Activated CD4-positive, CD25-positive, alpha-beta regulatory T cell treated with anti-CD3 and anti-CD28 coated beads, Interleukin-2, amount 50 U/mL, for 72 hours (primary cell): Measurements from ENCODE around the gene RBBP5.
A peak's percentile ranks its signal among the peaks of the same experiment; 100 is the strongest.

ENCODE experiments used
- DNase-seq: peaks from one replicate; pipeline ENCODE4 v3.0.0; 2021

RBBP5 gene

GRCh38 chr1:205073511-205073910 lies 48.3 kb downstream of the RBBP5 start:
- DNase-seq: no peak

GRCh38 chr1:205072881-205073280 lies 48.9 kb downstream of the RBBP5 start:
- DNase-seq: no peak

DNA sequence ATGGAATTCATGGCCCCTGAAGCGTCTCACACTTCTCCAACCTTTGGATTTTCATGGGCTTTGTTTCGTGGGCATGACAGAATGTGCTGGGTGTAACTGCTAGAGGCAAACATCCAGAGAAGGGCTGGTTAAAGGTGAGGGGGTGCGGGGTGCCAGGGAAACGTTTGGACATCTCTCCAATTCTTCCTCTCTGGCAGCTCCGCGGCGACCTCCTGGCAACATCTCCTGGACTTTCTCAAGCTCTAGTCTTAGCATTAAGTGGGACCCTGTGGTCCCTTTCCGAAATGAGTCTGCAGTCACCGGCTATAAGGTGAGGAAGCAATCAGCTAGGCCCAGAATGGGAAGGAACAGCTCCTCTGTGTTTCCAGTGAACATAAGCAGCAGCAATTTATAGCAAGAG lies 49.5 kb downstream of the RBBP5 start:
- DNase-seq: no peak

DNA sequence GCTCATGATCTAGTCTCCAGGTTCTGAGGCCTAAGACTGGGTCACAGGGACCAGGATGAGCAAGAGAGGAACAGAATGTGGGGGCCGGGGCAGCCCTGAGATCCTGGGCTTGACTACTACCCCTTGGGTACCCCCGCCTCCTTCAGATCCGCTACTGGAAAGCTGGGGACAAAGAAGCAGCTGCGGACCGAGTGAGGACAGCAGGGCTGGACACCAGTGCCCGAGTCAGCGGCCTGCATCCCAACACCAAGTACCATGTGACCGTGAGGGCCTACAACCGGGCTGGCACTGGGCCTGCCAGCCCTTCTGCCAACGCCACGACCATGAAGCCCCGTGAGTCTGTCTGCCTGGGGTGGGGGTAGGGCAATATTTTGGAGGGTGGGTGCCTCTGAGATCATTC lies 50.0 kb downstream of the RBBP5 start:
- no peak for DNase-seq

GRCh38 chr1:205071028-205071409 lies 50.8 kb downstream of the RBBP5 start:
- DNase-seq: no peak

DNA sequence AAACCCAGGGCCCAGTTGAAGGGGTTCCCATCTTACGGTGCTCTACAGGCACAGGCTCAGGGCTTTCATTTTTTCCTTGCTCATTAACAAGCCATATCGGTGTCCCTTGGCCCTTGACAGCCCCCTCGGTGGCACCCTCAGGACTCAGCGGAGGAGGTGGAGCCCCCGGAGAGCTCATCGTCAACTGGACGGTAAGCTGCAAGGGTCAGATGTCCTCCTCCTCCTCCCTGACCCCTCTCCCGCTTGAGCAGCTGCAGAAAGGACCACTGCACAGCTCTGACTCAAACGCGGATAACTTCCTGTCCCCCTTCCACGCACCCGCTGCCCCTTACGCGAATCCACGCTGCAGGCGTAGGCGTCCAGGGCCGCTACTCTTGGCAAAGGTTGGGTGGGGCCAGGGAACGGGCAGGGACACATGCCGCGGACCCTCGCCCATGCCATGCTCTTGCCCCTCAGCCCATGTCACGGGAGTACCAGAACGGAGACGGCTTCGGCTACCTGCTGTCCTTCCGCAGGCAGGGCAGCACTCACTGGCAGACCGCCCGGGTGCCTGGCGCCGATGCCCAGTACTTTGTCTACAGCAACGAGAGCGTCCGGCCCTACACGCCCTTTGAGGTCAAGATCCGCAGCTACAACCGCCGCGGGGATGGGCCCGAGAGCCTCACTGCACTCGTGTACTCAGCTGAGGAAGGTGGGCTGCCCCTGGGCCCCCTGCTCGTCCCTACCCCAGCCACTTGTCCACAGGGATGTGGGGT lies 52.2 kb downstream of the RBBP5 start:
- DNase-seq: no peak

GRCh38 chr1:205068457-205069040 lies 53.2 kb downstream of the RBBP5 start:
- DNase-seq: no peak

DNA sequence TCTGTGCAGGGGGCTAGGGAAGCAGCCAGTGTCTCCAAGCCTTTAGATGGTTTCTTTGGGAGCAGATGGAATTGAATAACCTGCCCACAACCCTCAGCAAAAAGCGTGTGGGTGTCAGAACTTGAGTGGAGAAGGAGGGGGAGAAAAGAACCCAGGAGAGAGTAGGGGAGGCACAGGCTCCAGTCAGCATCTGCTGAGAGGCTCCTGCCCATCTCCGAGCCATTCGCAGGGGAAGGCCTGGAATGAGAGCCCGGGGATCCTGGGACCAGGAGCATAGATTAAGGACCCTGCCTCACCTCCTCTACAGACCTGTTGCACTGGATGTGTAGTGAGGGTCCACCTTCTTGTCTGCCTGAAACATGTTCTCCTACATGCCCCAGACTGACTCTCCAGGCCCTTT lies 53.8 kb downstream of the RBBP5 start:
- no peak for DNase-seq

- no peak for DNase-seq
Measured at GRCh38 chr1:205067031-205067430, 54.7 kb downstream of the RBBP5 start.

DNA sequence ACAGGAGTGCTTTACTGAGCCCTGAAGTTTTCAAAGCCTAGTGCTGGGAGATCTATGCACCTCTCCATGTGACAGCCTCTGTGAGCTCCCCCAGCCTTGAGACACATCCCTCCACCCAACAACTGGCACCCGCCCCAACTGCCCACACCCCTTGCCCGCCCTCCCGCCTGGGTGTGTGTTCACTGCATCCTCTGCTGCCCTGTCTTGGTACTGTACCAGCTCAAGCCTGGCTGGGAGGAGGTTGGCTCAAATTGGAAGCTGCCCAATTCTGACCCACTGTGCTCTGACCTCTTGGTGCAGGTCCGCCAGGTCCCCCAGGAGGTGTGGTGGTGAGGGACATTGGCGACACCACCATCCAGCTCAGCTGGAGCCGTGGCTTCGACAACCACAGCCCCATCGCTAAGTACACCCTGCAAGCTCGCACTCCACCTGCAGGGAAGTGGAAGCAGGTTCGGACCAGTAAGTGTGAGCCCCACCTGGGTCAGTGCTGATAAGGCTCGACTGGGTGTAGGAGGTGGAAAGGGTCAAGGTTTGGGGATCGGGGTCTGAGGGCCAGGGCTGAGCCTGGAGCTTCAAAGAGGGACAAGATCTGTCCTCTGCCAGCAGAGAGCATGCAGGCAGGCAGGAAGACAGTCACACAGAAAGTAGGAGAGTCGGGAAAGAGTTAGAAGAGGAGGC lies 55.5 kb downstream of the RBBP5 start:
- DNase-seq: no peak

- DNase-seq: no peak
Measured at GRCh38 chr1:205065666-205066065, 56.1 kb downstream of the RBBP5 start.

DNA sequence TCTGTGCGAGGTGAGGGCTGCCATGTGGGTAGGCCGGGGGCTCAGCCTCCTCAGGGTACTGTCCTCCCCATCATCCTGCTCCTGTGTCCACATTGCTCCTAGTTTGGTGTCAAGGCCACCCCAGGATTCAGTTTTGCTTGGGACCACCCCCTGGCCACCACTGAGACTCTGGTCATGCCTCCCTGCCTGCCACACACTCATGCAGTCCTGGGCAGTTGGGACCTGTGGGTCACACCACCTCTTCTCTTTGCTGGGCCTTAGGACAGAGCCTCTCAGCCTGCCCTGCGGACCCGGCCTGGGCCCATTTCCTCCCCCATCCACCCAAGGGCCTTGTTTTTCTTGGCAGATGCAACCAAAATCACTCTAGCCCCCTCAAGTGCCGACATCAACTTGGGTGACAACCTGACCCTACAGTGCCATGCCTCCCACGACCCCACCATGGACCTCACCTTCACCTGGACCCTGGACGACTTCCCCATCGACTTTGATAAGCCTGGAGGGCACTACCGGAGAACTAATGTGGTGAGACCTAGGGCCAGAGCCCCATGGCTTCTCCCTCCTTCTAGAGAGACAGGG lies 56.9 kb downstream of the RBBP5 start:
- DNase-seq: no peak

GRCh38 chr1:205064301-205064700 lies 57.5 kb downstream of the RBBP5 start:
- DNase-seq: no peak

DNA sequence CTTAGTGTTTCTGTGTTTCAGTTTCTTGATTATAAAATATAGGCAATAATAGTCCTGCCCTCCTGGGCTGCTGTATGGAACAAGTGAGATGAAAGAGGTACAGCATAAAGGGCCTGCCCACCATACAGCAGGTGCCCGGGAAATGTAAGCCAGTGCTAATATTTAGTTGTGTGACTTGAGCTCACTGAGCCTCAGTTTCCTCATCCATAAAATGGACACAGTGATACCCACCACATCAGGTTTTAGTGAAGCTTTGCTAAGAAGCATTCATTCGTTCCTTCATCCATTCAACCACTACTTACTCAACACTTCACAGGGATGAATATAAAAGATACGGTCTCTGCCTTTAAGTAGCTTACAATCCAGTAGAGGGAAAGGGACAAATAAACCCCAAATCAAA lies 58.9 kb downstream of the RBBP5 start:
- DNase-seq: no peak

DNA sequence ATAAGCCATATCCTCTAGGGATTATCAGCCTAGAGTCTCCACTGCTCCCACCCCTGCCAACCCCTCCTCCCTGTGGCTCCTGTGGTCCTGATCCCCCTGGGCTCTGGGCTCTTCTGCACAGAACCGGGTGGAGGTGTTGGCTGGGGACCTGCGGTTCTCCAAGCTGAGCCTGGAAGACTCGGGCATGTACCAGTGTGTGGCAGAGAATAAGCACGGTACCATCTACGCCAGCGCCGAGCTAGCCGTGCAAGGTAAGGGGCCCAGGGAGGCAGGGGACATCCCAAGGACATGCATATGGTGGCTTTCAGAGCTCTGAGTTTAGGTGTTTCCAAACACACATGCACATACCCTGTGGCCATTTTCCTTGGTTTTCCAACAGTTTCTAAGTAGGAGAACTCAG lies 59.5 kb downstream of the RBBP5 start:
- no peak for DNase-seq

GRCh38 chr1:205061665-205062069 lies 60.1 kb downstream of the RBBP5 start:
- peak; percentile 71 for DNase-seq

- DNase-seq: no peak
Measured at GRCh38 chr1:205061227-205061626, 60.6 kb downstream of the RBBP5 start.

DNA sequence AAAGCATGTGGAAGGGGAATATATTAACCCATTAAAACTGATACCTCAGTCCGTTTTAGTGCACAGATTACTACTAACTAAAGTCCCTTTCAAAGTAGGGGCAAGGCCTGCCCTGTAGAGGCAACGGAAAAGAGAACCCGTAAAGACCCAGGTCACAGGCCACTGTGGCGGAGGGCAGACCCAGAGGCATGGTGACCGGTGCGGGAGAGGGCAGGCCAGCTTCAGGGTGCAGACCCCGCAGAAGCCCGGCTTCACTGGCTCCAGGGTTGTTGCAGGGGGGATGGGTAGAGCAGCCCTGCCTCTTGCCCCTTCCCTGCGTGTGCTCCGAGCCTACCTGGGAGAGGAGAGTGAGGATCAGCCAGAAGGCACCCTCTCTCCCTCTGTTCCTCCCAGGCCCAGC lies 61.0 kb downstream of the RBBP5 start:
- DNase-seq: no peak

- no peak for DNase-seq
Measured at GRCh38 chr1:205059660-205060059, 62.1 kb downstream of the RBBP5 start.

DNA sequence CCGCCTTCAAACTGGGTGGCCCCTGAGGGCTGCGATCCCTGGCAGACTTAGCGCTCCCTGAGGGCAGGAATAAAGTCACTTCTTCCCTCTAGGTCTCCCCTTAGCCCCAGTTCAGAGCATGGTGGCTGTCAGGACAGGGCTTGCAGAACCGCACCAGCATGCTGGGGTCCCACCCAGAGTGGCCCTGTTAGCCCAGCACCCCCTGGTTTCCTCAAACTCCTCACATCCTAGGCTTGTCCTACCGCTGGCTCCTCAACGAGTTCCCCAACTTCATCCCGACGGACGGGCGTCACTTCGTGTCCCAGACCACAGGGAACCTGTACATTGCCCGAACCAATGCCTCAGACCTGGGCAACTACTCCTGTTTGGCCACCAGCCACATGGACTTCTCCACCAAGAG lies 62.9 kb downstream of the RBBP5 start:
- no peak for DNase-seq

DNA sequence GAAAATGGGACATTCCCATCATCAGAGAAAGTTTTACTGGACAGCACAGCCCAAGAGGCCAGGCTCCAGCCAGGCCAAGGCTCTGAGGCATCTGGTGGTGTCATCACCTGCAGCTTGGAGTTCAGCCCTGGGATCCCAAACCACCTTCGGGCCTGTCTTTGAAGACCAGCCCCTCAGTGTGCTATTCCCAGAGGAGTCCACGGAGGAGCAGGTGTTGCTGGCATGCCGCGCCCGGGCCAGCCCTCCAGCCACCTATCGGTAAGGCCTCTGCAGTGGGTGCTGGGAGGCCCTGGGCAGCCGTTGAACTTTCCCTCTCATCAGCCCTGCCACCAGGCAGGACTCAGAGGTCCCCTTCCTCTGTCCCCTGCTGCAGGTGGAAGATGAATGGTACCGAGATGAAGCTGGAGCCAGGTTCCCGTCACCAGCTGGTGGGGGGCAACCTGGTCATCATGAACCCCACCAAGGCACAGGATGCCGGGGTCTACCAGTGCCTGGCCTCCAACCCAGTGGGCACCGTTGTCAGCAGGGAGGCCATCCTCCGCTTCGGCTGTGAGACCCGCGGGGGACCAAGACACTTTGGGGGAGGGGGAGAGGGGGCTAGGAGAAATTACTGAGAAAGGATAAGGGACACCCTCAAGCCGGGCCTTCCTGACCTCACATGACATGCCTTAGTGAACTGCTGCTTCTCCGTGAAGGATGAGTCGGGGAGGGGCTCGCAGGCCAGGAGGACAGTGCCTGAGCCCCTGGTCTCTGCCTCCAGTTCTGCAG lies 63.8 kb downstream of the RBBP5 start:
- no peak for DNase-seq

GRCh38 chr1:205056956-205057568 lies 64.7 kb downstream of the RBBP5 start:
- DNase-seq: no peak

- DNase-seq: no peak
Measured at GRCh38 chr1:205056188-205056611, 65.6 kb downstream of the RBBP5 start.
